K562 (cell line): Measurements from ENCODE around the gene SARS1. TPM values are rescaled to one million over a fixed set of nuclear protein-coding genes. Genes with fewer than 3 reads are reported as not detected.

Source experiments
- ATAC-seq: fragments of 200-7000 bp; cut with Tn5 transposase; 3 replicates; pipeline ENCODE4 v1.9.1; 2020; ENCODE audit warnings: moderate library complexity
- BruUV-seq: library from RNA; stranded (reverse); fragments of 400-500 nt; replicated peaks from 2 replicates; lab custom pipeline; 2021; lab: Mats Ljungman, UMichigan
- CTCF ChIA-PET: fragments of 300-600 bp; formaldehyde crosslinking; extraction: SDS; loops from one replicate; lab custom pipeline; 2021; ENCODE audit warnings: low intra/inter-chr PET ratio; lab: Yijun Ruan, JAX
- POLR2A ChIA-PET: fragments of 300-600, 350-650 bp; sonication (Branson Sonifier 250); formaldehyde crosslinking; extraction: SDS; loops from one replicate; lab custom pipeline; 2021; ENCODE audit warnings: antibody characterized with exemption, inconsistent platforms; lab: Yijun Ruan, JAX
- DNase-seq, 4 experiments: peaks; one replicate each; pipeline versions ENCODE4 v3.0.0 to v3.0.0-alpha.2; 2011 to 2018; ENCODE audit warnings: low spot score in 3 of 4, mixed read lengths in 3 of 4; ENCODE audit errors: extremely low read depth in 1 of 4
- FAIRE-seq: peaks from 2 replicates; lab custom pipeline; 2011; peaks lifted over from hg19 to GRCh38; lab: Jason Lieb, UNC
- H2AFZ ChIP-seq: 2 replicates; pipeline ENCODE4 v1.6.0; 2011; ENCODE audit warnings: low read depth, low read length, control low read depth, inconsistent platforms
- H3K27ac ChIP-seq: fragments of 200-600 bp; 3 replicates; pipeline ENCODE4 v1.8.0; 2011; ENCODE audit warnings: low read depth, mild to moderate bottlenecking, control low read depth, inconsistent platforms, low read length, moderate library complexity, mixed read lengths; ENCODE audit errors: extremely low read depth
- H3K27me3 ChIP-seq, 2 experiments: fragments of 300-600 bp in 1 of 2; 2 replicates in 1 of 2; 3 replicates in 1 of 2; pipeline versions ENCODE4 v1.6.0 to v1.8.0; 2011; ENCODE audit warnings: inconsistent platforms in 2 of 2, low read length in 2 of 2, mild to moderate bottlenecking in 1 of 2, mixed read lengths in 1 of 2, moderate library complexity in 1 of 2; ENCODE audit not compliant: control insufficient read depth in 2 of 2, insufficient read depth in 2 of 2
- H3K36me3 ChIP-seq: fragments of 300-600 bp; 3 replicates; pipeline ENCODE4 v1.8.0; 2011; ENCODE audit warnings: mild to moderate bottlenecking, low read length, inconsistent platforms; ENCODE audit not compliant: control insufficient read depth, insufficient read depth
- H3K4me1 ChIP-seq, 2 experiments: fragments of 200-600 bp in 1 of 2; replicated peaks in 1 of 2; 2 replicates in 1 of 2; 3 replicates in 1 of 2; pipeline versions ENCODE4 v1.5.1 to v1.8.0; 2011; ENCODE audit warnings: inconsistent platforms in 2 of 2, low read length in 2 of 2, mild to moderate bottlenecking in 1 of 2, mixed read lengths in 1 of 2, moderate library complexity in 1 of 2; ENCODE audit not compliant: control insufficient read depth in 2 of 2, insufficient read depth in 2 of 2
- H3K4me2 ChIP-seq: 2 replicates; pipeline ENCODE4 v1.6.1; 2011; ENCODE audit warnings: low read length, control low read depth, inconsistent platforms, mixed read lengths; ENCODE audit not compliant: insufficient read depth
- H3K4me3 ChIP-seq: fragments of 200-600 bp; sonication (generic), shearing (Covaris generic); 2 replicates; pipeline ENCODE4 v1.5.1; 2016; ENCODE audit warnings: control low read depth, inconsistent platforms
- H3K79me2 ChIP-seq: fragments of 200-600 bp; 3 replicates; pipeline ENCODE4 v1.8.0; 2011; ENCODE audit warnings: low read length, inconsistent platforms; ENCODE audit not compliant: control insufficient read depth, insufficient read depth
- H3K9ac ChIP-seq, 2 experiments: 2 replicates each; pipeline versions ENCODE4 v1.6.0 to v1.6.1; 2011; ENCODE audit warnings: low read depth in 2 of 2, low read length in 2 of 2, control low read depth in 1 of 2, inconsistent platforms in 1 of 2, mild to moderate bottlenecking in 1 of 2, mixed read lengths in 1 of 2; ENCODE audit not compliant: insufficient read depth in 1 of 2
- H3K9me1 ChIP-seq: one replicate; pipeline ENCODE4 v1.6.0; 2011; ENCODE audit warnings: inconsistent platforms, mild to moderate bottlenecking, low read length, moderate library complexity; ENCODE audit not compliant: control insufficient read depth, insufficient read depth
- H3K9me3 ChIP-seq: replicated peaks from 2 replicates; pipeline ENCODE4 v1.5.1; 2011; ENCODE audit warnings: low read depth, low read length, inconsistent platforms; ENCODE audit not compliant: control insufficient read depth, insufficient read depth
- H4K20me1 ChIP-seq: replicated peaks from 2 replicates; pipeline ENCODE4 v1.6.1; 2011; ENCODE audit warnings: low read length, inconsistent platforms, mixed read lengths; ENCODE audit not compliant: control insufficient read depth, insufficient read depth
- ARID4B ChIP-seq: sonication (generic); formaldehyde crosslinking; IDR thresholded peaks from 2 replicates; pipeline ENCODE4 v1.8.0; 2022; ENCODE audit warnings: mild to moderate bottlenecking, missing genetic modification reagents
- CHCHD3 ChIP-seq: fragments of 250-450 bp; sonication (Bioruptor Pico); IDR thresholded peaks from 2 replicates; pipeline ENCODE4 v2.1.2; 2022; ENCODE audit warnings: mild to moderate bottlenecking
- DACH1 ChIP-seq: fragments of 450-650 bp; IDR thresholded peaks from 2 replicates; pipeline ENCODE4 v1.6.1; 2018; ENCODE audit not compliant: partially characterized antibody
- DMBX1 ChIP-seq: fragments of 250-450 bp; sonication (Bioruptor Pico); IDR thresholded peaks from 2 replicates; pipeline ENCODE4 v1.8.0; 2022; ENCODE audit warnings: inconsistent platforms, mild to moderate bottlenecking, moderate library complexity, borderline replicate concordance
- FOXA3 ChIP-seq, 2 experiments: fragments of 450-650 bp in 1 of 2; sonication (generic) in 1 of 2; formaldehyde crosslinking; IDR thresholded peaks in 1 of 2; conservative IDR thresholded peaks in 1 of 2; 2 replicates each; pipeline versions ENCODE4 v1.4.0 to v1.8.0; 2020 to 2022; ENCODE audit warnings: mild to moderate bottlenecking in 2 of 2, missing genetic modification reagents in 1 of 2
- RBBP5 ChIP-seq: fragments of 200-600 bp; sonication (generic); IDR thresholded peaks from 2 replicates; pipeline ENCODE4 v1.6.1; 2012; ENCODE audit warnings: borderline replicate concordance, mild to moderate bottlenecking, low read length, control low read depth, inconsistent platforms; ENCODE audit not compliant: insufficient read depth, poor library complexity, severe bottlenecking
- SMAD3 ChIP-seq: fragments of 450-650 bp; formaldehyde crosslinking; conservative IDR thresholded peaks from 2 replicates; pipeline ENCODE4 v1.4.0; 2020; ENCODE audit warnings: mild to moderate bottlenecking
- TEAD1 ChIP-seq, 2 experiments: fragments of 450-650 bp in 1 of 2; sonication (generic) in 1 of 2; formaldehyde crosslinking; IDR thresholded peaks; 2 replicates each; pipeline versions ENCODE4 v1.4.0 to v1.8.0; 2020 to 2022; ENCODE audit warnings: mild to moderate bottlenecking in 2 of 2, missing genetic modification reagents in 1 of 2
- UBTF ChIP-seq, 2 experiments: IDR thresholded peaks; 2 replicates each; pipeline ENCODE4 v1.6.1; 2012; ENCODE audit warnings: improper control_type of control experiment in 2 of 2, low read depth in 2 of 2, low read length in 2 of 2, borderline replicate concordance in 1 of 2
- ZBTB33 ChIP-seq: sonication (generic); formaldehyde crosslinking; IDR thresholded peaks from 2 replicates; pipeline ENCODE4 v1.8.1; 2023; ENCODE audit warnings: mild to moderate bottlenecking, missing genetic modification reagents
- ZNF696 ChIP-seq: fragments of 250-450 bp; sonication (Bioruptor Pico); conservative IDR thresholded peaks from 2 replicates; pipeline ENCODE4 v1.4.0; 2020; ENCODE audit warnings: mild to moderate bottlenecking, moderate library complexity
- WGBS: fragments of 100-300 bp; shearing (Covaris generic); methylation state at CpG from one replicate; pipeline ENCODE4 v1.1.6; 2016; ENCODE audit warnings: low coverage, mixed read lengths; ENCODE audit not compliant: insufficient coverage; ENCODE audit errors: missing lambda C conversion rate; 5-methylcytosine and 5-hydroxymethylcytosine counted together
- in situ Hi-C: fragments of 300-500 bp; cut with MboI; formaldehyde crosslinking; loops from 4 replicates; pipeline ENCODE4 v1.15.0; 2018; ENCODE audit warnings: inconsistent platforms, mixed read lengths
- intact Hi-C: fragments of 100-400 bp; cut with micrococcal nuclease; formaldehyde crosslinking; loops from 2 replicates; pipeline ENCODE4 v1.14.2; 2022
- polyA plus RNA-seq, 8 experiments: library from polyadenylated mRNA; depleted of rRNA in 4 of 8; stranded (reverse) in 5 of 8; unstranded in 3 of 8; fragments of >200 nt; fragmentation: Nextera tagmentation in 2 of 8; fragmentation: Illumina TruSeq in 1 of 8; extraction: Ambion mirVana in 2 of 8; extraction: Trizol in 1 of 8; gene quantifications; 2 replicates each; pipeline versions ENCODE4 v1.2.1 to v1.2.3, GENCODE V29; 2011 to 2014; ENCODE audit warnings: inconsistent platforms in 1 of 8, missing spikeins in 1 of 8
- total RNA-seq, 7 experiments: library from RNA; depleted of rRNA in 6 of 7; stranded (reverse); fragments of >200 nt in 6 of 7; fragmentation: Illumina TruSeq in 2 of 7; extraction: Trizol in 2 of 7; gene quantifications; 2 replicates each; pipeline versions ENCODE4 v1.2.1 to v1.2.3, GENCODE V29; 2011 to 2021; ENCODE audit warnings: low replicate concordance in 1 of 7

Gene SARS1
- total and polyA plus RNA-seq, 9 of the 15 experiments (the other 6 are each of a cell fraction or from before 2014, with no cell fraction given) = 221 to 623 (median 254) TPM

GRCh38 chr1:109241841-109242345 lies 28.2 kb downstream of the SARS1 start:
- Histone ChIP-seq H3K9me1 (no peaks in the 10 kb centered on the region), H3K4me1 (peaks cover 15 to 33% of the 10 kb centered on the region in 2 experiments; a peak in 4 of 5 replicates), H3K79me2 (no peaks in the 10 kb centered on the region), H3K4me2 (peak overlapping the region; percentile 19; the same call in 1 of the 2 replicates), H3K36me3 (peaks cover 25% of the 10 kb centered on the region), H3K27me3 (no peaks in the 10 kb centered on the region), H3K4me3 (no peak overlapping the region), H3K27ac (no peak overlapping the region), H4K20me1 (peaks cover 8% of the 10 kb centered on the region), H2AFZ (no peak overlapping the region), H3K9me3 (no peaks in the 10 kb centered on the region), H3K9ac (peak overlapping the region in 1 of 2 experiments; percentile 79; a peak in 1 of 4 replicates)
- DNase-seq (no peak), ATAC-seq (no peak), FAIRE-seq (peak; percentile 54)
- POLR2A ChIA-PET = interaction anchor here (0.7 to 4.9 kb wide), 5 partner anchors 8 to 285 kb away, joined by 3 to 36 read pairs (median 7); partner anchors contain the start of gene CELSR2
- WGBS = 14% methylated on average over 8 of the region's 8 CpGs
- no TSS peak for BruUV-seq
- intact Hi-C loops = loop anchor here (1.0 kb wide), 1 partner anchor 7 kb away; the partner anchor contains the start of gene CELSR2
- in situ Hi-C loops = no loop called here
- CTCF ChIA-PET = interaction anchor here (0.7 kb wide), 1 partner anchor 37 kb away, joined by 4 read pairs; no protein-coding TSS in a partner anchor
- TF ChIP-seq DMBX1 (CRISPR knock-in tag) (no peak), UBTF (IDR thresholded peaks at IDR 0.05; ENCODE audit: borderline replicate concordance in 1 of 2, low read depth in 2 of 2, low read length in 2 of 2) (0 out of 4 replicates have a peak, but pooled peaks of 1 of the 2 experiments have one; percentile 40), ZNF696 (CRISPR knock-in tag) (no peak), RBBP5 (peak; percentile 33), ARID4B (peak; percentile 29; the same call in 1 of the 2 replicates), CHCHD3 (CRISPR knock-in tag) (no peak), TEAD1 (CRISPR knock-in tag; IDR thresholded peaks at IDR 0.05) (peak in 1 of 2 experiments; percentile 30; a peak in 1 of 4 replicates), SMAD3 (no peak), FOXA3 (CRISPR knock-in tag; conservative IDR thresholded peaks at IDR 0.05 in 1 of 2, IDR thresholded peaks at IDR 0.05 in 1 of 2) (peak in 1 of 2 experiments; percentile 47; a peak in 1 of 4 replicates), ZBTB33 (CRISPR knock-in tag) (0 out of 2 replicates have a peak, but pooled peaks have one; percentile 7), DACH1 (no peak)
